ENCODE measurements around the gene PDPK1. TPM values are rescaled to one million over a fixed set of nuclear protein-coding genes. Genes with fewer than 3 reads are reported as not detected.
"Not testable (repeated sequence)": the region's sequence is repeated elsewhere in the genome, so short reads cannot be mapped to it uniquely, and the experiment has no call there.

The PDPK1 gene
- total RNA-seq, 4 donors from 2014 or later = 28.3 to 45.7 (median 35.0) TPM

GRCh38 chr16:2531696-2532493, 5.9 kb upstream of the PDPK1 start:
- WGBS = under 1% methylated on average over 32 of the region's 84 CpGs
- no peak for TF ChIP-seq EP300 (IDR thresholded peaks at IDR 0.05)
- TF ChIP-seq POLR2AphosphoS5 (IDR thresholded peaks at IDR 0.05) = peak; percentile 95 to 98
- TF ChIP-seq POLR2A (IDR thresholded peaks at IDR 0.05; ENCODE audit: low read depth) = no peak
- no peak for TF ChIP-seq CTCF (IDR thresholded peaks at IDR 0.05)

GRCh38 chr16:2532494-2533141, 5.2 kb upstream of the PDPK1 start:
- intact Hi-C loops (cut with DNase I) = no loop called here
- H3K36me3 ChIP-seq = peaks cover 14 to 29% (median 23%) of the 10 kb centered on the region in 4 donors
- peaks cover 14 to 44% (median 43%) of the 10 kb centered on the region in 4 donors for H3K4me1 ChIP-seq
- peak overlapping the region; percentile 95 to 98 (median 96) for H3K27ac ChIP-seq (replicated peaks in 1 of 4)
- TF ChIP-seq POLR2AphosphoS5 (IDR thresholded peaks at IDR 0.05) (peak; percentile 17 to 54), POLR2A (IDR thresholded peaks at IDR 0.05; ENCODE audit: low read depth) (no peak)
- no peaks in the 10 kb centered on the region for H3K27me3 ChIP-seq
- no peaks in the 10 kb centered on the region for H3K9me3 ChIP-seq
- 3% methylated on average over 32 of the region's 37 CpGs for WGBS
- no peak for DNase-seq (ENCODE audit: extremely low spot score)
- H3K4me3 ChIP-seq = peak overlapping the region; percentile 66 to 71 (median 70)

More at GRCh38 chr16:2531696-2532493, 5.9 kb upstream of the PDPK1 start:
- intact Hi-C loops (cut with DNase I) = no loop called here
- peaks cover 14 to 36% (median 30%) of the 10 kb centered on the region in 4 donors for H3K36me3 ChIP-seq
- H3K4me3 ChIP-seq = peak overlapping the region; percentile 66 to 71 (median 70)
- DNase-seq (ENCODE audit: extremely low spot score) = peak; percentile 99
- no peaks in the 10 kb centered on the region for H3K9me3 ChIP-seq
- H3K27me3 ChIP-seq = no peaks in the 10 kb centered on the region
- H3K4me1 ChIP-seq = peaks cover 10 to 39% (median 39%) of the 10 kb centered on the region in 4 donors
- H3K27ac ChIP-seq (replicated peaks in 1 of 4) = peak overlapping the region; percentile 95 to 98 (median 96)

- Histone ChIP-seq H3K36me3 (peaks cover 8 to 22% (median 17%) of the 10 kb centered on the region in 4 donors), H3K4me3 (peak overlapping the region; percentile 66 to 71 (median 70)), H3K4me1 (peaks cover 14 to 44% (median 43%) of the 10 kb centered on the region in 4 donors), H3K27ac (replicated peaks in 1 of 4) (peak overlapping the region; percentile 95 to 98 (median 96))
- 34% methylated on average over 12 of the region's 16 CpGs for WGBS
- H3K9me3 ChIP-seq; DNase-seq (ENCODE audit: extremely low spot score); intact Hi-C loops (cut with DNase I); H3K27me3 ChIP-seq: not testable (repeated sequence)
These were observed 4.6 kb upstream of the PDPK1 start for GRCh38 chr16:2533142-2533755.

- intact Hi-C loops (cut with DNase I) = no loop called here
- Histone ChIP-seq H3K9me3 (no peaks in the 10 kb centered on the region), H3K27me3 (no peaks in the 10 kb centered on the region), H3K36me3 (peaks cover 2 to 16% (median 10%) of the 10 kb centered on the region in 4 donors), H3K4me3 (no peak overlapping the region), H3K4me1 (peaks cover 17 to 48% (median 48%) of the 10 kb centered on the region in 4 donors), H3K27ac (replicated peaks in 1 of 4) (peak overlapping the region; percentile 95 to 98 (median 96))
- TF ChIP-seq EP300 (IDR thresholded peaks at IDR 0.05) (no peak), CTCF (IDR thresholded peaks at IDR 0.05) (no peak), POLR2A (IDR thresholded peaks at IDR 0.05; ENCODE audit: low read depth) (no peak), POLR2AphosphoS5 (IDR thresholded peaks at IDR 0.05) (no peak)
- DNase-seq (ENCODE audit: extremely low spot score) = no peak
- WGBS = 89% methylated on average over 11 of the region's 11 CpGs
These were observed 3.9 kb upstream of the PDPK1 start for GRCh38 chr16:2533912-2534311.

GRCh38 chr16:2534335-2534734, 3.5 kb upstream of the PDPK1 start:
- H3K4me3 ChIP-seq; intact Hi-C loops (cut with DNase I); H3K27me3 ChIP-seq; H3K27ac ChIP-seq (replicated peaks in 1 of 4); DNase-seq (ENCODE audit: extremely low spot score); H3K9me3 ChIP-seq: not testable (repeated sequence)
- WGBS = 90% methylated on average over 5 of the region's 5 CpGs
- Histone ChIP-seq H3K4me1 (peaks cover 22 to 53% (median 52%) of the 10 kb centered on the region in 4 donors), H3K36me3 (peaks cover 0 to 12% (median 6%) of the 10 kb centered on the region in 4 donors)

GRCh38 chr16:2535625-2536013, 2.2 kb upstream of the PDPK1 start:
- H3K4me1 ChIP-seq = peaks cover 34 to 66% (median 63%) of the 10 kb centered on the region in 4 donors
- H3K27me3 ChIP-seq = no peaks in the 10 kb centered on the region
- intact Hi-C loops (cut with DNase I) = no loop called here
- DNase-seq (ENCODE audit: extremely low spot score) = no peak
- 83% methylated on average over 8 of the region's 9 CpGs for WGBS
- TF ChIP-seq CTCF (IDR thresholded peaks at IDR 0.05) (no peak), POLR2A (IDR thresholded peaks at IDR 0.05; ENCODE audit: low read depth) (no peak), POLR2AphosphoS5 (IDR thresholded peaks at IDR 0.05) (no peak), EP300 (IDR thresholded peaks at IDR 0.05) (no peak)
- no peaks in the 10 kb centered on the region for H3K9me3 ChIP-seq
- H3K27ac ChIP-seq (replicated peaks in 1 of 4) = peak overlapping the region; percentile 57 to 91 (median 72)
- peaks cover 0 to 6% (median 2%) of the 10 kb centered on the region in 4 donors for H3K36me3 ChIP-seq
- H3K4me3 ChIP-seq = no peak overlapping the region

- H3K4me1 ChIP-seq = peaks cover 33 to 72% (median 63%) of the 10 kb centered on the region in 4 donors
- 80% methylated on average over 24 of the region's 24 CpGs for WGBS
These were observed 1.5 kb downstream of the PDPK1 start for GRCh38 chr16:2539192-2539844.

More at GRCh38 chr16:2539192-2539844, 1.5 kb downstream of the PDPK1 start:
- H3K4me3 ChIP-seq = peak overlapping the region; percentile 61 to 97 (median 70)
- intact Hi-C loops (cut with DNase I); H3K27me3 ChIP-seq; DNase-seq (ENCODE audit: extremely low spot score); H3K9me3 ChIP-seq; H3K36me3 ChIP-seq: not testable (repeated sequence)
- H3K27ac ChIP-seq (replicated peaks in 1 of 4) = peak overlapping the region in 2 of 4 donors; percentile 83 to 89

Measured in esophagus muscularis mucosa (tissue), 4 donors.